ENCODE data around the gene RBM6. TPM values are rescaled to one million over a fixed set of nuclear protein-coding genes. Genes with fewer than 3 reads are reported as not detected.
A peak's percentile ranks its signal among the peaks of the same experiment; 100 is the strongest.

The RBM6 gene
- total and polyA plus RNA-seq, 7 experiments from 2014 or later: 29.6 to 208 (median 149) TPM

GRCh38 chr3:49966233-49966942 lies 26.4 kb downstream of the RBM6 start:
- peaks cover 0 to 19% (median 10%) of the 10 kb centered on the region in 5 donors for H3K36me3 Mint-ChIP-seq
- intact Hi-C loops (cut with micrococcal nuclease): no loop called here
- DNase-seq (no peak), ATAC-seq (no peak)
- no peaks in the 10 kb centered on the region for H3K27me3 ChIP-seq (ENCODE audit: control insufficient read depth in 2 of 2, insufficient read depth in 2 of 2, low read length in 2 of 2)
- no peaks in the 10 kb centered on the region for H3K9me3 Mint-ChIP-seq
- H3K36me3 ChIP-seq (ENCODE audit: control insufficient read depth in 2 of 3, insufficient read depth in 3 of 3, low read length in 3 of 3): peaks cover 0 to 9% (median 0%) of the 10 kb centered on the region in 3 experiments
- ChIA-PET CTCF (interaction anchor here (0.7 to 0.8 kb wide), 2 partner anchors 11 to 35 kb away, joined by 3 to 5 read pairs; no protein-coding TSS in a partner anchor), POLR2A (no interaction called here)
- no peaks in the 10 kb centered on the region for H3K27me3 Mint-ChIP-seq
- no peak overlapping the region for H3K4me3 ChIP-seq (ENCODE audit: low read length)
- H3K27ac ChIP-seq (ENCODE audit: low read depth, low read length): no peak overlapping the region
- H3K4me3 Mint-ChIP-seq: no peak overlapping the region
- H3K27ac Mint-ChIP-seq: no peak overlapping the region
- peaks cover 7 to 22% (median 13%) of the 10 kb centered on the region in 7 donors for H3K4me1 Mint-ChIP-seq
- no peaks in the 10 kb centered on the region for H3K4me1 ChIP-seq (ENCODE audit: control insufficient read depth in 2 of 2, insufficient read depth in 2 of 2, low read length in 2 of 2)
- no peaks in the 10 kb centered on the region for H3K9me3 ChIP-seq (ENCODE audit: control insufficient read depth in 2 of 3, low read length in 3 of 3)

- DNase-seq (no peak), ATAC-seq (no peak)
- Mint-ChIP-seq H3K27me3 (no peaks in the 10 kb centered on the region), H3K27ac (no peak overlapping the region), H3K4me3 (no peak overlapping the region), H3K36me3 (peaks cover 0 to 24% (median 16%) of the 10 kb centered on the region in 5 donors), H3K9me3 (no peaks in the 10 kb centered on the region), H3K4me1 (peaks cover 7 to 22% (median 13%) of the 10 kb centered on the region in 7 donors)
- no peak overlapping the region for H3K4me3 ChIP-seq (ENCODE audit: low read length)
- ChIA-PET POLR2A (no interaction called here), CTCF (no interaction called here)
- H3K9me3 ChIP-seq (ENCODE audit: control insufficient read depth in 2 of 3, low read length in 3 of 3): no peaks in the 10 kb centered on the region
- H3K4me1 ChIP-seq (ENCODE audit: control insufficient read depth in 2 of 2, insufficient read depth in 2 of 2, low read length in 2 of 2): no peaks in the 10 kb centered on the region
- no peak overlapping the region for H3K27ac ChIP-seq (ENCODE audit: low read depth, low read length)
- intact Hi-C loops (cut with micrococcal nuclease): no loop called here
- H3K36me3 ChIP-seq (ENCODE audit: control insufficient read depth in 2 of 3, insufficient read depth in 3 of 3, low read length in 3 of 3): peaks cover 0 to 14% (median 0%) of the 10 kb centered on the region in 3 experiments
- H3K27me3 ChIP-seq (ENCODE audit: control insufficient read depth in 2 of 2, insufficient read depth in 2 of 2, low read length in 2 of 2): no peaks in the 10 kb centered on the region
These were observed 27.3 kb downstream of the RBM6 start for GRCh38 chr3:49967291-49967690.

- no peaks in the 10 kb centered on the region for H3K9me3 Mint-ChIP-seq
- CTCF ChIA-PET: no interaction called here
- no peaks in the 10 kb centered on the region for H3K4me1 ChIP-seq (ENCODE audit: control insufficient read depth in 2 of 2, insufficient read depth in 2 of 2, low read length in 2 of 2)
- H3K27ac Mint-ChIP-seq: peak overlapping the region in 1 of 9 donors; percentile 22
- H3K36me3 ChIP-seq (ENCODE audit: control insufficient read depth in 2 of 3, insufficient read depth in 3 of 3, low read length in 3 of 3): peaks cover 0 to 25% (median 0%) of the 10 kb centered on the region in 3 experiments
- H3K36me3 Mint-ChIP-seq: peaks cover 0 to 28% (median 21%) of the 10 kb centered on the region in 5 donors
- no peak overlapping the region for H3K27ac ChIP-seq (ENCODE audit: low read depth, low read length)
- no peaks in the 10 kb centered on the region for H3K27me3 Mint-ChIP-seq
- no peaks in the 10 kb centered on the region for H3K27me3 ChIP-seq (ENCODE audit: control insufficient read depth in 2 of 2, insufficient read depth in 2 of 2, low read length in 2 of 2)
- POLR2A ChIA-PET: no interaction called here
- DNase-seq: no peak
- H3K4me3 Mint-ChIP-seq: no peak overlapping the region
- H3K9me3 ChIP-seq (ENCODE audit: control insufficient read depth in 2 of 3, low read length in 3 of 3): no peaks in the 10 kb centered on the region
- ATAC-seq: no peak
- H3K4me1 Mint-ChIP-seq: peaks cover 7 to 22% (median 13%) of the 10 kb centered on the region in 7 donors
- intact Hi-C loops (cut with micrococcal nuclease): no loop called here
- no peak overlapping the region for H3K4me3 ChIP-seq (ENCODE audit: low read length)
These were observed 28.4 kb downstream of the RBM6 start for GRCh38 chr3:49968346-49968745.

GRCh38 chr3:49972656-49973055 lies 32.7 kb downstream of the RBM6 start:
- Mint-ChIP-seq H3K27me3 (no peaks in the 10 kb centered on the region), H3K4me3 (no peak overlapping the region), H3K9me3 (no peaks in the 10 kb centered on the region), H3K4me1 (peaks cover 6 to 15% (median 10%) of the 10 kb centered on the region in 7 donors), H3K36me3 (peaks cover 0 to 24% (median 19%) of the 10 kb centered on the region in 5 donors), H3K27ac (no peak overlapping the region)
- CTCF ChIA-PET: no interaction called here
- POLR2A ChIA-PET: interaction anchor here (0.6 kb wide), 1 partner anchor 15 kb away, joined by 3 read pairs; no protein-coding TSS in a partner anchor
- DNase-seq: no peak
- Histone ChIP-seq H3K27me3 (ENCODE audit: control insufficient read depth in 2 of 2, insufficient read depth in 2 of 2, low read length in 2 of 2) (no peaks in the 10 kb centered on the region), H3K4me1 (ENCODE audit: control insufficient read depth in 2 of 2, insufficient read depth in 2 of 2, low read length in 2 of 2) (no peaks in the 10 kb centered on the region), H3K4me3 (ENCODE audit: low read length) (no peak overlapping the region), H3K27ac (ENCODE audit: low read depth, low read length) (no peak overlapping the region), H3K9me3 (ENCODE audit: control insufficient read depth in 2 of 3, low read length in 3 of 3) (no peaks in the 10 kb centered on the region), H3K36me3 (ENCODE audit: control insufficient read depth in 2 of 3, insufficient read depth in 3 of 3, low read length in 3 of 3) (peaks cover 0 to 31% (median 5%) of the 10 kb centered on the region in 3 experiments)
- ATAC-seq: no peak
- intact Hi-C loops (cut with micrococcal nuclease): no loop called here

GRCh38 chr3:49976942-49977341 lies 37.0 kb downstream of the RBM6 start:
- intact Hi-C loops (cut with micrococcal nuclease): no loop called here
- POLR2A ChIA-PET: no interaction called here

GRCh38 chr3:49984394-49984793 lies 44.4 kb downstream of the RBM6 start:
- Mint-ChIP-seq H3K27me3 (no peaks in the 10 kb centered on the region), H3K36me3 (peaks cover 0 to 17% (median 8%) of the 10 kb centered on the region in 5 donors), H3K27ac (no peak overlapping the region), H3K4me3 (no peak overlapping the region), H3K4me1 (peaks cover 0 to 7% (median 0%) of the 10 kb centered on the region in 7 donors), H3K9me3 (no peaks in the 10 kb centered on the region)
- ChIA-PET CTCF (no interaction called here), POLR2A (no interaction called here)
- intact Hi-C loops (cut with micrococcal nuclease): no loop called here
- Histone ChIP-seq H3K27me3 (ENCODE audit: control insufficient read depth in 2 of 2, insufficient read depth in 2 of 2, low read length in 2 of 2) (no peaks in the 10 kb centered on the region), H3K9me3 (ENCODE audit: control insufficient read depth in 2 of 3, low read length in 3 of 3) (no peaks in the 10 kb centered on the region), H3K4me3 (ENCODE audit: low read length) (no peak overlapping the region), H3K4me1 (ENCODE audit: control insufficient read depth in 2 of 2, insufficient read depth in 2 of 2, low read length in 2 of 2) (no peaks in the 10 kb centered on the region), H3K36me3 (ENCODE audit: control insufficient read depth in 2 of 3, insufficient read depth in 3 of 3, low read length in 3 of 3) (peaks cover 0 to 28% (median 0%) of the 10 kb centered on the region in 3 experiments), H3K27ac (ENCODE audit: low read depth, low read length) (no peak overlapping the region)
- no peak for ATAC-seq
- DNase-seq: no peak

More at GRCh38 chr3:49976942-49977341, 37.0 kb downstream of the RBM6 start:
- Mint-ChIP-seq H3K36me3 (peaks cover 0 to 21% (median 15%) of the 10 kb centered on the region in 5 donors), H3K4me1 (peaks cover 0 to 3% (median 0%) of the 10 kb centered on the region in 7 donors), H3K27me3 (no peaks in the 10 kb centered on the region), H3K4me3 (no peak overlapping the region), H3K9me3 (no peaks in the 10 kb centered on the region), H3K27ac (no peak overlapping the region)
- Histone ChIP-seq H3K36me3 (ENCODE audit: control insufficient read depth in 2 of 3, insufficient read depth in 3 of 3, low read length in 3 of 3) (peaks cover 0 to 35% (median 5%) of the 10 kb centered on the region in 3 experiments), H3K27me3 (ENCODE audit: control insufficient read depth in 2 of 2, insufficient read depth in 2 of 2, low read length in 2 of 2) (no peaks in the 10 kb centered on the region), H3K4me3 (ENCODE audit: low read length) (no peak overlapping the region), H3K4me1 (ENCODE audit: control insufficient read depth in 2 of 2, insufficient read depth in 2 of 2, low read length in 2 of 2) (no peaks in the 10 kb centered on the region), H3K27ac (ENCODE audit: low read depth, low read length) (no peak overlapping the region), H3K9me3 (ENCODE audit: control insufficient read depth in 2 of 3, low read length in 3 of 3) (no peaks in the 10 kb centered on the region)
- ATAC-seq (no peak), DNase-seq (no peak)
- CTCF ChIA-PET: no interaction called here

GRCh38 chr3:49992326-49992725 lies 52.4 kb downstream of the RBM6 start:
- H3K27ac ChIP-seq (ENCODE audit: low read depth, low read length): no peak overlapping the region
- H3K4me1 ChIP-seq (ENCODE audit: control insufficient read depth in 2 of 2, insufficient read depth in 2 of 2, low read length in 2 of 2): no peaks in the 10 kb centered on the region
- CTCF ChIA-PET: interaction anchor here (0.5 kb wide), 1 partner anchor 44 kb away, joined by 5 read pairs; no protein-coding TSS in a partner anchor
- peak overlapping the region in 2 of 9 donors; percentile 19 to 49 for H3K27ac Mint-ChIP-seq
- intact Hi-C loops (cut with micrococcal nuclease): no loop called here
- H3K4me3 ChIP-seq (ENCODE audit: low read length): no peak overlapping the region
- H3K9me3 Mint-ChIP-seq: no peaks in the 10 kb centered on the region
- peaks cover 0 to 18% (median 4%) of the 10 kb centered on the region in 5 donors for H3K36me3 Mint-ChIP-seq
- H3K27me3 Mint-ChIP-seq: no peaks in the 10 kb centered on the region
- DNase-seq (no peak), ATAC-seq (no peak)
- H3K27me3 ChIP-seq (ENCODE audit: control insufficient read depth in 2 of 2, insufficient read depth in 2 of 2, low read length in 2 of 2): no peaks in the 10 kb centered on the region
- H3K36me3 ChIP-seq (ENCODE audit: control insufficient read depth in 2 of 3, insufficient read depth in 3 of 3, low read length in 3 of 3): peaks cover 3 to 30% (median 6%) of the 10 kb centered on the region in 3 experiments
- H3K9me3 ChIP-seq (ENCODE audit: control insufficient read depth in 2 of 3, low read length in 3 of 3): no peaks in the 10 kb centered on the region
- H3K4me1 Mint-ChIP-seq: peaks cover 2 to 22% (median 4%) of the 10 kb centered on the region in 7 donors
- no peak overlapping the region for H3K4me3 Mint-ChIP-seq
- POLR2A ChIA-PET: no interaction called here
